Measurements from ENCODE around the gene ZNHIT2.

DNA sequence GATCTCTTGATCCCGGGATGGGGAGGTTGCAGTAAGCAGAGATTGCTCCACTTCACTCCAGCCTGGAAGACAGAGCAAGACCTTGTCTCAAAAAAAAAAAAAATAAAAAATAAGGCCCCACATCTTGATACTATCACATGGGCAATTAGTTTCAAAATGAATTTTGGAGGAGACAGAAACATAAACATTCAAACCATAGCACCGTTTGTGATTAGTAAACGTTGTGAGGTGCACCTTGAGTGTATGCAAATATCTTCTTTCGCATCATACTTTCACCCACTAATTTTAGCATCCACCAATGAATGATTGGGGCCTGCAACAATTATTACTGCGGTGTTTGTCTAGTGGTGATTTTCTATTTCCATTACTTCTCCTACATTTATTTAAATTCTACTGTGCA, 41.5 kb upstream of the ZNHIT2 start:
- TF ChIP-seq, protein P1, sequence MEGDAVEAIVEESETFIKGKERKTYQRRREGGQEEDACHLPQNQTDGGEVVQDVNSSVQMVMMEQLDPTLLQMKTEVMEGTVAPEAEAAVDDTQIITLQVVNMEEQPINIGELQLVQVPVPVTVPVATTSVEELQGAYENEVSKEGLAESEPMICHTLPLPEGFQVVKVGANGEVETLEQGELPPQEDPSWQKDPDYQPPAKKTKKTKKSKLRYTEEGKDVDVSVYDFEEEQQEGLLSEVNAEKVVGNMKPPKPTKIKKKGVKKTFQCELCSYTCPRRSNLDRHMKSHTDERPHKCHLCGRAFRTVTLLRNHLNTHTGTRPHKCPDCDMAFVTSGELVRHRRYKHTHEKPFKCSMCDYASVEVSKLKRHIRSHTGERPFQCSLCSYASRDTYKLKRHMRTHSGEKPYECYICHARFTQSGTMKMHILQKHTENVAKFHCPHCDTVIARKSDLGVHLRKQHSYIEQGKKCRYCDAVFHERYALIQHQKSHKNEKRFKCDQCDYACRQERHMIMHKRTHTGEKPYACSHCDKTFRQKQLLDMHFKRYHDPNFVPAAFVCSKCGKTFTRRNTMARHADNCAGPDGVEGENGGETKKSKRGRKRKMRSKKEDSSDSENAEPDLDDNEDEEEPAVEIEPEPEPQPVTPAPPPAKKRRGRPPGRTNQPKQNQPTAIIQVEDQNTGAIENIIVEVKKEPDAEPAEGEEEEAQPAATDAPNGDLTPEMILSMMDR (conservative IDR thresholded peaks at IDR 0.05; ENCODE audit: low read depth, low read length) = no peak
- TF ChIP-seq EZH2 (IDR thresholded peaks at IDR 0.05; ENCODE audit: low read length, unreplicated experiment) (no peak), EZH2phosphoT487 (IDR thresholded peaks at IDR 0.05; ENCODE audit: borderline replicate concordance, low read length) (no peak)
